Measurements from ENCODE around the gene VAMP2. TPM values are rescaled to one million over a fixed set of nuclear protein-coding genes. Genes with fewer than 3 reads are reported as not detected.

Gene VAMP2
- total and polyA plus RNA-seq, 4 donors: 4.2 to 25.9 (median 10.2) TPM

- TF ChIP-seq ZBTB33 (IDR thresholded peaks at IDR 0.05): no peak
These were observed 20.4 kb downstream of the VAMP2 start (continued) for GRCh38 chr17:8142158-8142886.

GRCh38 chr17:8141741-8142140, 21.0 kb downstream of the VAMP2 start:
- Histone ChIP-seq H3K27ac (ENCODE audit: low read depth in 1 of 2, low read length in 2 of 2) (no peak overlapping the region), H3K36me3 (ENCODE audit: control insufficient read depth in 4 of 4, insufficient read depth in 3 of 4, low read depth in 1 of 4, low read length in 3 of 4) (peaks cover 32 to 64% (median 63%) of the 10 kb centered on the region in 4 donors), H3K9ac (ENCODE audit: low read depth in 1 of 2, low read length in 2 of 2) (no peak overlapping the region), H3K27me3 (ENCODE audit: control insufficient read depth in 4 of 4, insufficient read depth in 4 of 4, low read length in 3 of 4) (no peaks in the 10 kb centered on the region), H3K4me3 (ENCODE audit: low read depth in 1 of 3, low read length in 3 of 3) (no peak overlapping the region), H3K9me3 (ENCODE audit: control insufficient read depth in 4 of 4, low read length in 3 of 4) (no peaks in the 10 kb centered on the region), H3K4me1 (ENCODE audit: control insufficient read depth in 4 of 4, insufficient read depth in 4 of 4, low read length in 3 of 4) (peaks cover 0 to 9% (median 0%) of the 10 kb centered on the region in 4 donors)
- no peak for DNase-seq (ENCODE audit: low spot score)
- TF ChIP-seq RXRA (IDR thresholded peaks at IDR 0.05) (peak in 1 of 2 donors; percentile 18), ZBTB33 (IDR thresholded peaks at IDR 0.05) (no peak)
- WGBS: 92% methylated on average over 11 of the region's 11 CpGs

GRCh38 chr17:8141045-8141444, 21.7 kb downstream of the VAMP2 start:
- Histone ChIP-seq H3K4me3 (ENCODE audit: low read depth in 1 of 3, low read length in 3 of 3) (no peak overlapping the region), H3K36me3 (ENCODE audit: control insufficient read depth in 4 of 4, insufficient read depth in 3 of 4, low read depth in 1 of 4, low read length in 3 of 4) (peaks cover 25 to 57% (median 56%) of the 10 kb centered on the region in 4 donors), H3K9ac (ENCODE audit: low read depth in 1 of 2, low read length in 2 of 2) (no peak overlapping the region), H3K9me3 (ENCODE audit: control insufficient read depth in 4 of 4, low read length in 3 of 4) (no peaks in the 10 kb centered on the region), H3K4me1 (ENCODE audit: control insufficient read depth in 4 of 4, insufficient read depth in 4 of 4, low read length in 3 of 4) (peaks cover 0 to 9% (median 0%) of the 10 kb centered on the region in 4 donors), H3K27me3 (ENCODE audit: control insufficient read depth in 4 of 4, insufficient read depth in 4 of 4, low read length in 3 of 4) (no peaks in the 10 kb centered on the region), H3K27ac (ENCODE audit: low read depth in 1 of 2, low read length in 2 of 2) (no peak overlapping the region)
- TF ChIP-seq YY1 (IDR thresholded peaks at IDR 0.05) (no peak), ATF3 (IDR thresholded peaks at IDR 0.05) (no peak)
- DNase-seq (ENCODE audit: low spot score): no peak
- 97% methylated on average over 7 of the region's 7 CpGs for WGBS

- Histone ChIP-seq H3K9me3 (ENCODE audit: control insufficient read depth in 4 of 4, low read length in 3 of 4) (no peaks in the 10 kb centered on the region), H3K4me3 (ENCODE audit: low read depth in 1 of 3, low read length in 3 of 3) (no peak overlapping the region), H3K27me3 (ENCODE audit: control insufficient read depth in 4 of 4, insufficient read depth in 4 of 4, low read length in 3 of 4) (no peaks in the 10 kb centered on the region), H3K27ac (ENCODE audit: low read depth in 1 of 2, low read length in 2 of 2) (no peak overlapping the region), H3K9ac (ENCODE audit: low read depth in 1 of 2, low read length in 2 of 2) (no peak overlapping the region), H3K36me3 (ENCODE audit: control insufficient read depth in 4 of 4, insufficient read depth in 3 of 4, low read depth in 1 of 4, low read length in 3 of 4) (peaks cover 21 to 51% (median 50%) of the 10 kb centered on the region in 4 donors), H3K4me1 (ENCODE audit: control insufficient read depth in 4 of 4, insufficient read depth in 4 of 4, low read length in 3 of 4) (peaks cover 0 to 9% (median 0%) of the 10 kb centered on the region in 4 donors)
- no peak for DNase-seq (ENCODE audit: low spot score)
- no peak for TF ChIP-seq RAD21 (IDR thresholded peaks at IDR 0.05)
- no peak for TF ChIP-seq HNF4G (IDR thresholded peaks at IDR 0.05)
- WGBS: 81% methylated on average over 18 of the region's 18 CpGs
These were observed 22.4 kb downstream of the VAMP2 start for GRCh38 chr17:8140065-8141029.
